H1 (cell line): ENCODE data around the gene SCGB3A1. TPM values are rescaled to one million over a fixed set of nuclear protein-coding genes. Genes with fewer than 3 reads are reported as not detected.

Source experiments
- CTCF ChIA-PET: fragments of 300-600 bp; sonication (Branson Sonifier 250); formaldehyde crosslinking; loops from one replicate; lab custom pipeline; 2021; ENCODE audit not compliant: partially characterized antibody; lab: Charles Lee
- POLR2A ChIA-PET: fragments of 300-600 bp; sonication (Branson Sonifier 250); formaldehyde crosslinking; loops from one replicate; lab custom pipeline; 2021; ENCODE audit warnings: inconsistent platforms; ENCODE audit not compliant: partially characterized antibody; lab: Charles Lee
- DNase-seq, 2 experiments: peaks; one replicate each; pipeline versions ENCODE4 v3.0.0 to v3.0.0-alpha.2; 2010 to 2022; ENCODE audit warnings: low spot score in 2 of 2, low read depth in 1 of 2, mixed read lengths in 1 of 2
- FAIRE-seq: peaks from 2 replicates; lab custom pipeline; 2011; peaks lifted over from hg19 to GRCh38; lab: Jason Lieb, UNC
- H2AFZ ChIP-seq: 2 replicates; pipeline ENCODE4 v1.8.1; 2012; ENCODE audit warnings: low read length, inconsistent platforms
- H2AK5ac ChIP-seq: 2 replicates; pipeline ENCODE4 v1.6.1; 2013; ENCODE audit warnings: low read depth, low read length
- H2BK120ac ChIP-seq: replicated peaks from 2 replicates; pipeline ENCODE3; 2013; ENCODE audit warnings: low read depth, low read length, inconsistent platforms
- H2BK12ac ChIP-seq: 2 replicates; pipeline ENCODE4 v1.6.1; 2013; ENCODE audit warnings: low read depth, low read length
- H2BK15ac ChIP-seq: 2 replicates; pipeline ENCODE4 v1.6.1; 2013; ENCODE audit warnings: low read length
- H2BK20ac ChIP-seq: 2 replicates; pipeline ENCODE4 v1.6.1; 2013; ENCODE audit warnings: low read length
- H2BK5ac ChIP-seq: 2 replicates; pipeline ENCODE4 v1.6.1; 2013; ENCODE audit warnings: low read depth, low read length
- H3K14ac ChIP-seq: 2 replicates; pipeline ENCODE4 v1.6.1; 2013; ENCODE audit warnings: inconsistent platforms; ENCODE audit not compliant: insufficient read length
- H3K18ac ChIP-seq: 2 replicates; pipeline ENCODE4 v1.6.1; 2013; ENCODE audit warnings: low read length; ENCODE audit errors: extremely low read depth
- H3K23ac ChIP-seq: 2 replicates; pipeline ENCODE4 v1.6.1; 2013; ENCODE audit warnings: inconsistent platforms; ENCODE audit not compliant: insufficient read length
- H3K23me2 ChIP-seq: 2 replicates; pipeline ENCODE4 v1.6.1; 2013; ENCODE audit warnings: low read depth, low read length
- H3K27ac ChIP-seq: 2 replicates; pipeline ENCODE4 v1.6.1; 2011; ENCODE audit warnings: low read depth, low read length, inconsistent platforms
- H3K27me3 ChIP-seq, 4 experiments: replicated peaks in 1 of 4; 1 replicate in 1 of 4; 2 replicates in 3 of 4; pipeline versions ENCODE4 v1.6.1 to v1.8.1; 2011 to 2013; ENCODE audit warnings: low read length in 3 of 4, mild to moderate bottlenecking in 3 of 4, inconsistent platforms in 2 of 4, mixed read lengths in 2 of 4, moderate library complexity in 1 of 4; ENCODE audit not compliant: control insufficient read depth in 3 of 4, insufficient read depth in 3 of 4; ENCODE audit errors: extremely low read depth in 1 of 4
- H3K36me3 ChIP-seq, 4 experiments: 2 replicates each; pipeline versions ENCODE4 v1.6.1 to v1.8.1; 2011 to 2013; ENCODE audit warnings: mild to moderate bottlenecking in 4 of 4, low read length in 3 of 4, moderate library complexity in 2 of 4, control low read depth in 1 of 4, inconsistent platforms in 1 of 4; ENCODE audit not compliant: insufficient read depth in 4 of 4, control insufficient read depth in 2 of 4
- H3K4ac ChIP-seq: replicated peaks from 2 replicates; pipeline ENCODE3; 2013; ENCODE audit warnings: low read length, low read depth, mixed read lengths, inconsistent platforms; ENCODE audit not compliant: insufficient read length
- H3K4me1 ChIP-seq, 4 experiments: replicated peaks in 1 of 4; 1 replicate in 1 of 4; 2 replicates in 3 of 4; pipeline versions ENCODE4 v1.6.1 to v1.8.1; 2011 to 2013; ENCODE audit warnings: low read length in 3 of 4, inconsistent platforms in 2 of 4, mixed read lengths in 1 of 4; ENCODE audit not compliant: insufficient read depth in 4 of 4, control insufficient read depth in 3 of 4
- H3K4me2 ChIP-seq, 2 experiments: 2 replicates each; pipeline versions ENCODE4 v1.6.1 to v1.8.1; 2011 to 2013; ENCODE audit warnings: low read depth in 2 of 2, low read length in 2 of 2, control low read depth in 1 of 2, inconsistent platforms in 1 of 2, mild to moderate bottlenecking in 1 of 2; ENCODE audit not compliant: insufficient read depth in 1 of 2
- H3K4me3 ChIP-seq, 4 experiments: fragments of 200-600, 300-600 bp in 1 of 4; sonication (generic), shearing (Covaris generic), sonication (Bioruptor Twin) in 1 of 4; 2 replicates each; pipeline versions ENCODE4 v1.5.1 to v1.8.1; 2011 to 2016; ENCODE audit warnings: low read length in 4 of 4, low read depth in 3 of 4, control low read depth in 2 of 4, inconsistent platforms in 2 of 4, mild to moderate bottlenecking in 2 of 4, mixed read lengths in 1 of 4, moderate library complexity in 1 of 4; ENCODE audit not compliant: insufficient read depth in 2 of 4; ENCODE audit errors: extremely low read depth in 1 of 4
- H3K56ac ChIP-seq: replicated peaks from 2 replicates; pipeline ENCODE3; 2013; ENCODE audit warnings: low read depth, mild to moderate bottlenecking, mixed read lengths, low read length, inconsistent platforms; ENCODE audit not compliant: insufficient read length
- H3K79me1 ChIP-seq: 2 replicates; pipeline ENCODE4 v1.6.1; 2013; ENCODE audit warnings: low read depth, low read length, control low read depth
- H3K79me2 ChIP-seq, 2 experiments: 2 replicates each; pipeline versions ENCODE4 v1.6.1 to v1.8.1; 2012 to 2013; ENCODE audit warnings: low read length in 2 of 2, mild to moderate bottlenecking in 2 of 2, inconsistent platforms in 1 of 2; ENCODE audit not compliant: insufficient read depth in 2 of 2, control insufficient read depth in 1 of 2
- H3K9ac ChIP-seq, 4 experiments: replicated peaks in 1 of 4; 1 replicate in 1 of 4; 2 replicates in 3 of 4; pipeline versions ENCODE4 v1.6.1 to v1.8.1; 2011 to 2013; ENCODE audit warnings: low read depth in 3 of 4, low read length in 3 of 4, control low read depth in 2 of 4, mild to moderate bottlenecking in 2 of 4, moderate library complexity in 2 of 4, inconsistent platforms in 1 of 4; ENCODE audit errors: extremely low read depth in 1 of 4
- H3K9me3 ChIP-seq, 2 experiments: 2 replicates each; pipeline versions ENCODE4 v1.6.1 to v1.8.1; 2012 to 2013; ENCODE audit warnings: mild to moderate bottlenecking in 2 of 2, moderate library complexity in 2 of 2, control low read depth in 1 of 2, inconsistent platforms in 1 of 2, low read depth in 1 of 2, low read length in 1 of 2, mixed read lengths in 1 of 2; ENCODE audit not compliant: insufficient read depth in 2 of 2
- H4K20me1 ChIP-seq, 2 experiments: replicated peaks in 1 of 2; 2 replicates each; pipeline versions ENCODE3 to v1.8.1; 2011 to 2013; ENCODE audit warnings: inconsistent platforms in 2 of 2, low read length in 2 of 2, mild to moderate bottlenecking in 1 of 2; ENCODE audit not compliant: insufficient read depth in 2 of 2, control insufficient read depth in 1 of 2
- H4K5ac ChIP-seq: 2 replicates; pipeline ENCODE4 v1.6.1; 2013; ENCODE audit warnings: low read length, low read depth, mixed read lengths, inconsistent platforms; ENCODE audit not compliant: insufficient read length
- H4K8ac ChIP-seq: 2 replicates; pipeline ENCODE4 v1.8.0; 2013; ENCODE audit warnings: mild to moderate bottlenecking, moderate library complexity, low read length, inconsistent platforms; ENCODE audit not compliant: insufficient read depth; ENCODE audit errors: extremely low read depth
- H4K91ac ChIP-seq: replicated peaks from 2 replicates; pipeline ENCODE3; 2013; ENCODE audit warnings: low read length, mixed read lengths, inconsistent platforms; ENCODE audit not compliant: insufficient read length
- CHD1 ChIP-seq: IDR thresholded peaks from 2 replicates; pipeline ENCODE4 v1.6.1; 2012; ENCODE audit warnings: low read depth, low read length, improper control_type of control experiment
- CTBP2 ChIP-seq: IDR thresholded peaks from 2 replicates; pipeline ENCODE4 v1.7.0; 2011; ENCODE audit warnings: borderline replicate concordance, mild to moderate bottlenecking, moderate library complexity, mixed read lengths, low read length; ENCODE audit not compliant: insufficient read depth, insufficient read length
- GABPA ChIP-seq: IDR thresholded peaks from 2 replicates; pipeline ENCODE4 v1.6.1; 2011; ENCODE audit warnings: mild to moderate bottlenecking, low read length, moderate library complexity, borderline replicate concordance; ENCODE audit not compliant: insufficient read depth
- PHF8 ChIP-seq: fragments of 200-600 bp; sonication (generic); conservative IDR thresholded peaks from 2 replicates; pipeline ENCODE4 v1.7.1; 2012; ENCODE audit warnings: low read depth, mild to moderate bottlenecking, inconsistent platforms, low read length, moderate library complexity
- POU5F1 ChIP-seq: IDR thresholded peaks from 2 replicates; pipeline ENCODE4 v1.6.1; 2011; ENCODE audit warnings: low read depth, mild to moderate bottlenecking, low read length, moderate library complexity
- SIN3A ChIP-seq, 2 experiments: IDR thresholded peaks in 1 of 2; conservative IDR thresholded peaks in 1 of 2; 2 replicates each; pipeline ENCODE4 v1.6.1; 2011 to 2012; ENCODE audit warnings: low read length in 2 of 2, improper control_type of control experiment in 1 of 2, low read depth in 1 of 2, mild to moderate bottlenecking in 1 of 2
- TAF1 ChIP-seq: IDR thresholded peaks from 2 replicates; pipeline ENCODE4 v1.6.1; 2011; ENCODE audit warnings: mild to moderate bottlenecking, low read depth, low read length
- WGBS, 2 experiments: shearing (Covaris generic) in 1 of 2; methylation state at CpG; one replicate each; pipeline versions ENCODE4 v1.1.6 to v1.1.7; 2013 to 2015; ENCODE audit warnings: low lambda C conversion rate in 2 of 2, mixed read lengths in 2 of 2, inconsistent platforms in 1 of 2, low coverage in 1 of 2, missing lambda C conversion rate in 1 of 2; ENCODE audit not compliant: insufficient replicate concordance in 2 of 2, insufficient coverage in 1 of 2, insufficient read length in 1 of 2; ENCODE audit errors: extremely low coverage in 1 of 2, missing lambda C conversion rate in 1 of 2; 5-methylcytosine and 5-hydroxymethylcytosine counted together
- polyA plus RNA-seq, 7 experiments: library from polyadenylated mRNA; depleted of rRNA in 3 of 7; stranded (reverse) in 5 of 7; unstranded in 2 of 7; fragments of >200 nt in 5 of 7; fragments of 200-250 nt in 2 of 7; gene quantifications; 1 replicate in 5 of 7; 2 replicates in 1 of 7; 4 replicates in 1 of 7; pipeline versions ENCODE4 v1.2.1 to v1.2.3, GENCODE V29; 2011 to 2013; ENCODE audit warnings: missing spikeins in 2 of 7, mixed read lengths in 2 of 7
- total RNA-seq: library from RNA; stranded (reverse); fragmentation: NEBNext Ultra II Directional; extraction: Animal tissue kit (Norgen Biotek cat#: 25700); gene quantifications from 2 replicates; pipeline ENCODE4 v1.2.1, GENCODE V29; 2021

SCGB3A1 gene
- total and polyA plus RNA-seq, 2 of the 8 experiments (the other 6 are each of a cell fraction or from before 2014, with no cell fraction given), result 0.20 TPM; not detected in 1

- Histone ChIP-seq H4K8ac (no peak overlapping the region), H3K56ac (no peak overlapping the region), H3K79me1 (0 out of 2 replicates have a peak, but pooled peaks cover 2% of the 10 kb centered on the region), H3K14ac (no peak overlapping the region), H3K27me3 (no peaks in the 10 kb centered on the region), H3K23ac (no peak overlapping the region), H2BK20ac (no peak overlapping the region), H4K91ac (no peak overlapping the region), H3K4ac (no peak overlapping the region), H2BK5ac (no peak overlapping the region), H3K9ac (no peak overlapping the region), H4K5ac (no peak overlapping the region), H3K4me2 (no peak overlapping the region), H2BK15ac (no peak overlapping the region), H3K36me3 (peaks cover 0 to 55% (median 13%) of the 10 kb centered on the region in 4 experiments; a peak in 6 of 8 replicates), H3K18ac (no peak overlapping the region), H3K79me2 (peaks cover 0 to 44% of the 10 kb centered on the region in 2 experiments; a peak in 2 of 4 replicates), H3K27ac (no peak overlapping the region), H2AK5ac (no peak overlapping the region), H3K9me3 (no peaks in the 10 kb centered on the region), H2AFZ (no peak overlapping the region), H3K4me1 (no peaks in the 10 kb centered on the region; a peak in 1 of 7 replicates), H2BK120ac (no peak overlapping the region), H4K20me1 (peaks cover 3 to 4% of the 10 kb centered on the region in 2 experiments), H3K23me2 (no peaks in the 10 kb centered on the region), H2BK12ac (no peak overlapping the region), H3K4me3 (no peak overlapping the region)
- FAIRE-seq (no peak), DNase-seq (no peak)
- WGBS, 2 experiments, result 95% methylated on average over 7 of the region's 7 CpGs; no CpG with 5 or more reads in 1 of the 2 experiments
- ChIA-PET CTCF (no interaction called here), POLR2A (no interaction called here)
- TF ChIP-seq CHD1 (no peak), TAF1 (no peak), POU5F1 (no peak), GABPA (no peak), PHF8 (no peak), CTBP2 (no peak), SIN3A (conservative IDR thresholded peaks at IDR 0.05 in 1 of 2, IDR thresholded peaks at IDR 0.05 in 1 of 2; ENCODE audit: low read depth in 1 of 2, low read length in 2 of 2) (no peak)
These were observed 36.0 kb downstream of the SCGB3A1 start for GRCh38 chr5:180555168-180555921.
